GM23248 (cell line): Measurements from ENCODE around the gene CISH.

Experiments
- EZH2 ChIP-seq: fragments of 200-600 bp; sonication (generic); IDR thresholded peaks from 2 replicates; pipeline ENCODE4 v1.6.1; 2018; ENCODE audit warnings: antibody characterized with exemption, mild to moderate bottlenecking; ENCODE audit not compliant: insufficient read depth, poor library complexity, severe bottlenecking
- EZH2phosphoT487 ChIP-seq: fragments of 200-600 bp; sonication (generic); IDR thresholded peaks from 2 replicates; pipeline ENCODE4 v1.6.1; 2018; ENCODE audit warnings: antibody characterized with exemption, moderate library complexity, mild to moderate bottlenecking, low read depth; ENCODE audit not compliant: insufficient read depth

GRCh38 chr3:50572801-50573371 lies 38.7 kb downstream of the CISH start:
- TF ChIP-seq EZH2phosphoT487: no peak
- TF ChIP-seq EZH2: no peak
